Upper lobe of right lung (tissue), 1 donor: ENCODE results near the gene CCR5AS.

Experiments used
- ATAC-seq: fragments of 200-7000 bp; cut with Tn5 transposase; one replicate; pipeline ENCODE4 v1.9.1; 2020; ENCODE audit warnings: mild to moderate bottlenecking, moderate library complexity
- DNase-seq: peaks from one replicate; pipeline ENCODE4 v3.0.0-alpha.2; 2020
- H3K27ac ChIP-seq: fragments of 200-600 bp; one replicate; pipeline ENCODE4 v1.8.0; 2022
- H3K27me3 ChIP-seq: fragments of 200-600 bp; one replicate; pipeline ENCODE4 v1.8.0; 2022; ENCODE audit warnings: mild to moderate bottlenecking
- H3K36me3 ChIP-seq: fragments of 200-600 bp; one replicate; pipeline ENCODE4 v1.8.0; 2022
- H3K4me1 ChIP-seq: fragments of 200-600 bp; one replicate; pipeline ENCODE4 v1.8.0; 2022
- H3K4me3 ChIP-seq: fragments of 200-600 bp; one replicate; pipeline ENCODE4 v1.8.0; 2022; ENCODE audit warnings: mild to moderate bottlenecking
- H3K9me3 ChIP-seq: fragments of 200-600 bp; one replicate; pipeline ENCODE4 v1.8.0; 2022
- CTCF ChIP-seq: fragments of 200-600 bp; IDR thresholded peaks from one replicate; pipeline ENCODE4 v1.8.0; 2022; ENCODE audit warnings: antibody characterized with exemption
- intact Hi-C: fragments of 100-400 bp; cut with DNase I; formaldehyde crosslinking; loops from one replicate; pipeline ENCODE4 v1.11.0; 2022
- donor health status: DM: no; HTN: yes; CAD: no; lungs with severe emphysema.

CCR5AS gene

GRCh38 chr3:46383951-46384330, 22.9 kb downstream of the CCR5AS start:
- intact Hi-C loops = no loop called here
- no peaks in the 10 kb centered on the region for H3K27me3 ChIP-seq
- H3K36me3 ChIP-seq = no peaks in the 10 kb centered on the region
- peaks cover 33% of the 10 kb centered on the region for H3K4me1 ChIP-seq
- no peak overlapping the region for H3K27ac ChIP-seq
- H3K4me3 ChIP-seq = no peak overlapping the region
- TF ChIP-seq CTCF = no peak
- DNase-seq (no peak), ATAC-seq (no peak)
- no peaks in the 10 kb centered on the region for H3K9me3 ChIP-seq

- Histone ChIP-seq H3K4me1 (peaks cover 33% of the 10 kb centered on the region), H3K27me3 (no peaks in the 10 kb centered on the region), H3K9me3 (no peaks in the 10 kb centered on the region), H3K36me3 (no peaks in the 10 kb centered on the region), H3K27ac (no peak overlapping the region), H3K4me3 (no peak overlapping the region)
- TF ChIP-seq CTCF = no peak
- DNase-seq (no peak), ATAC-seq (peak; percentile 46)
- intact Hi-C loops = no loop called here
Observed at GRCh38 chr3:46383211-46383950, 23.5 kb downstream of the CCR5AS start.

- peak overlapping the region; percentile 77 for H3K27ac ChIP-seq
Observed at GRCh38 chr3:46381625-46382024, 25.2 kb downstream of the CCR5AS start.

GRCh38 chr3:46380471-46381221, 26.2 kb downstream of the CCR5AS start:
- no peak overlapping the region for H3K4me3 ChIP-seq
- H3K27me3 ChIP-seq = no peaks in the 10 kb centered on the region
- no peak for TF ChIP-seq CTCF
- intact Hi-C loops = no loop called here
- H3K27ac ChIP-seq = peak overlapping the region; percentile 77
- H3K36me3 ChIP-seq = no peaks in the 10 kb centered on the region
- DNase-seq (no peak), ATAC-seq (peak; percentile 48)
- peaks cover 33% of the 10 kb centered on the region for H3K4me1 ChIP-seq
- H3K9me3 ChIP-seq = no peaks in the 10 kb centered on the region

More at GRCh38 chr3:46381625-46382024, 25.2 kb downstream of the CCR5AS start:
- H3K9me3 ChIP-seq = no peaks in the 10 kb centered on the region
- no peak for DNase-seq
- ATAC-seq = no peak
- H3K4me1 ChIP-seq = peaks cover 33% of the 10 kb centered on the region
- H3K27me3 ChIP-seq = no peaks in the 10 kb centered on the region
- no peaks in the 10 kb centered on the region for H3K36me3 ChIP-seq
- no peak overlapping the region for H3K4me3 ChIP-seq
- TF ChIP-seq CTCF = no peak
- intact Hi-C loops = no loop called here

- peak; percentile 85 for DNase-seq
- H3K27ac ChIP-seq = no peak overlapping the region
- peak; percentile 74 for TF ChIP-seq CTCF
Observed at GRCh38 chr3:46378426-46378942, 28.4 kb downstream of the CCR5AS start.

More at GRCh38 chr3:46378426-46378942, 28.4 kb downstream of the CCR5AS start:
- Histone ChIP-seq H3K27me3 (no peaks in the 10 kb centered on the region), H3K36me3 (no peaks in the 10 kb centered on the region), H3K4me3 (no peak overlapping the region), H3K9me3 (no peaks in the 10 kb centered on the region), H3K4me1 (peaks cover 26% of the 10 kb centered on the region)
- intact Hi-C loops = loop anchor here (10.0 kb wide), 2 partner anchors 104 to 294 kb away; no protein-coding TSS in a partner anchor
- peak; percentile 83 for ATAC-seq
